ENCODE data around the gene ATF2.

DNA sequence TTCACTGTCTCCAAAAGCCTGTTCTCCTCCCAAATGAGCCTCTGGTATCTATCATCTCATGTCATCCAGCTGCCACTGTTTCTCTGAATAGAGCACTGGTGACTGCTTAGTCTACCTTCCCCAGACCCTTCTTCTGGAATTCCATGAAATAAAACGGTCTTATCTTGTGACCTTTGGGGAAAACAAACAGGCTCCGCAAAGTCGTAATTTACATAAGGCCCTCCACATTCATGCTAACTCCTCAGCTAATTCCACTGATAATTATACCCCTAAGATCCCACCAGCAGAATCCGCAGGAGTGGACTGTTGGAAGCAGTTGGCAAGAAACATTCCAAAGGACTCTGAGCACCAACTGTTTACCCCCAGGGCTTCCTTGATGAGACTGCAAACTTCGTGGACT lies 129.0 kb downstream of the ATF2 start:
- TF ChIP-seq, protein P1, sequence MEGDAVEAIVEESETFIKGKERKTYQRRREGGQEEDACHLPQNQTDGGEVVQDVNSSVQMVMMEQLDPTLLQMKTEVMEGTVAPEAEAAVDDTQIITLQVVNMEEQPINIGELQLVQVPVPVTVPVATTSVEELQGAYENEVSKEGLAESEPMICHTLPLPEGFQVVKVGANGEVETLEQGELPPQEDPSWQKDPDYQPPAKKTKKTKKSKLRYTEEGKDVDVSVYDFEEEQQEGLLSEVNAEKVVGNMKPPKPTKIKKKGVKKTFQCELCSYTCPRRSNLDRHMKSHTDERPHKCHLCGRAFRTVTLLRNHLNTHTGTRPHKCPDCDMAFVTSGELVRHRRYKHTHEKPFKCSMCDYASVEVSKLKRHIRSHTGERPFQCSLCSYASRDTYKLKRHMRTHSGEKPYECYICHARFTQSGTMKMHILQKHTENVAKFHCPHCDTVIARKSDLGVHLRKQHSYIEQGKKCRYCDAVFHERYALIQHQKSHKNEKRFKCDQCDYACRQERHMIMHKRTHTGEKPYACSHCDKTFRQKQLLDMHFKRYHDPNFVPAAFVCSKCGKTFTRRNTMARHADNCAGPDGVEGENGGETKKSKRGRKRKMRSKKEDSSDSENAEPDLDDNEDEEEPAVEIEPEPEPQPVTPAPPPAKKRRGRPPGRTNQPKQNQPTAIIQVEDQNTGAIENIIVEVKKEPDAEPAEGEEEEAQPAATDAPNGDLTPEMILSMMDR (IDR thresholded peaks at IDR 0.05): no peak
- no peak for TF ChIP-seq POLR2AphosphoS5 (IDR thresholded peaks at IDR 0.05)
- TF ChIP-seq EP300 (IDR thresholded peaks at IDR 0.05): no peak

Data from upper lobe of left lung (tissue), 4 donors.